AG04449 (cell line): Measurements from ENCODE around the gene RPL7A.
"Not testable (repeated sequence)": the region's sequence is repeated elsewhere in the genome, so short reads cannot be mapped to it uniquely, and the experiment has no call there.

Experiments
- CTCF ChIA-PET: fragments of 350-600 bp; formaldehyde crosslinking; extraction: SDS; loops from one replicate; lab custom pipeline; 2021; ENCODE audit warnings: antibody characterized with exemption; lab: Yijun Ruan, JAX
- POLR2A ChIA-PET: fragments of 400-600, 350-600 bp; formaldehyde crosslinking; extraction: SDS; loops from one replicate; lab custom pipeline; 2020; ENCODE audit warnings: antibody characterized with exemption, inconsistent platforms; lab: Yijun Ruan, JAX
- DNase-seq: peaks from one replicate; pipeline ENCODE4 v3.0.0-alpha.2; 2010; ENCODE audit warnings: low read depth, low spot score
- H3K4me3 ChIP-seq: 2 replicates; pipeline ENCODE4 v1.5.1; 2011; ENCODE audit warnings: low read depth, mild to moderate bottlenecking, control low read depth, low read length
- TF ChIP-seq, protein P1 (sequence below): IDR thresholded peaks from one replicate; pipeline ENCODE4 v1.5.1; 2011; ENCODE audit warnings: mild to moderate bottlenecking, moderate library complexity, low read length, control low read depth, inconsistent platforms; ENCODE audit not compliant: insufficient read depth; ENCODE audit errors: missing control alignments

The RPL7A gene

DNA sequence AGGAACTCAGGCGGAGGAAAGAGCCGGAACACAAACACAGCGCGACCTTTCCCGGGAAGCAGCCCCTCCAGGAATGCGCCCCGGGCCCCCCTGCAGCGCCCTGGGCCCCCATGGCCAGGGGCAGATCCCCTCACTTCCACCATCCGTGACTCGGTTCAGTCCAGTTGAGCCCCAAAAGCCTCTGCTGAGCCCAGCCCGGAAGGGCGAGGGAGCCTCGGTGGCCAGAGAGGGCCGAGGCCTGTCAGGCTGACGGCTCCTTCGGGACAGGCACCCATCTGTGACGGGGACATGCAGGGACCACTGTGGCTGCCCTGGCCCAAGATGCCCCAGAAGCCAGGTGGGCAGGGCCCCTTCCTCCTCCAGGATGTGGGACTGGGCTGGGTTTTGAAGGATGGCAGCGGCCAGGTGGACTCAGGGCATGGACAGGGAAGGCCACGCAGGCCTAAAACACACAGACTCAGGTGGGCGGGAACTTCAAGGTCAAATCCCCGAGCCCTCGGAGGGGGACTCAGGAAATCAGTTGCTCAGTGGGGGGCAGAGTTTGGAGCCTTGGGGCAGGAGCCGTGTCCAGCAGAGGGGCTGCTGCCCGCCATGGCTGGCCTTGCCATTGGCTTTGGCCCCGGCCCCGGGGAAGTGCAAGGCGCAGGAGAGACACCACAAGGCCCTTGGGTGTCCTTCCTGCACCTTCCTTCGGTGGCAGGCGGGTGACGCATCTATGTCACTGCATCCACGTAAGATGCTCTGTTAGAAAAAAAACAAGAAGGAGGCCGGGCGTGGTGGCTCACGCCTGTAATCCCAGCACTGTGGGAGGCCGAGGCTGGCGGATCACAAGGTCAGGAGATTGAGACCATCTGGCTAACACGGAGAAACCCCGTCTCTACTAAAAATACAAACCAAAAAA lies 43.3 kb upstream of the RPL7A start:
- POLR2A ChIA-PET: no interaction called here
- DNase-seq: no peak
- no peak overlapping the region for H3K4me3 ChIP-seq
- TF ChIP-seq, protein P1, sequence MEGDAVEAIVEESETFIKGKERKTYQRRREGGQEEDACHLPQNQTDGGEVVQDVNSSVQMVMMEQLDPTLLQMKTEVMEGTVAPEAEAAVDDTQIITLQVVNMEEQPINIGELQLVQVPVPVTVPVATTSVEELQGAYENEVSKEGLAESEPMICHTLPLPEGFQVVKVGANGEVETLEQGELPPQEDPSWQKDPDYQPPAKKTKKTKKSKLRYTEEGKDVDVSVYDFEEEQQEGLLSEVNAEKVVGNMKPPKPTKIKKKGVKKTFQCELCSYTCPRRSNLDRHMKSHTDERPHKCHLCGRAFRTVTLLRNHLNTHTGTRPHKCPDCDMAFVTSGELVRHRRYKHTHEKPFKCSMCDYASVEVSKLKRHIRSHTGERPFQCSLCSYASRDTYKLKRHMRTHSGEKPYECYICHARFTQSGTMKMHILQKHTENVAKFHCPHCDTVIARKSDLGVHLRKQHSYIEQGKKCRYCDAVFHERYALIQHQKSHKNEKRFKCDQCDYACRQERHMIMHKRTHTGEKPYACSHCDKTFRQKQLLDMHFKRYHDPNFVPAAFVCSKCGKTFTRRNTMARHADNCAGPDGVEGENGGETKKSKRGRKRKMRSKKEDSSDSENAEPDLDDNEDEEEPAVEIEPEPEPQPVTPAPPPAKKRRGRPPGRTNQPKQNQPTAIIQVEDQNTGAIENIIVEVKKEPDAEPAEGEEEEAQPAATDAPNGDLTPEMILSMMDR: no peak
- CTCF ChIA-PET: no interaction called here

DNA sequence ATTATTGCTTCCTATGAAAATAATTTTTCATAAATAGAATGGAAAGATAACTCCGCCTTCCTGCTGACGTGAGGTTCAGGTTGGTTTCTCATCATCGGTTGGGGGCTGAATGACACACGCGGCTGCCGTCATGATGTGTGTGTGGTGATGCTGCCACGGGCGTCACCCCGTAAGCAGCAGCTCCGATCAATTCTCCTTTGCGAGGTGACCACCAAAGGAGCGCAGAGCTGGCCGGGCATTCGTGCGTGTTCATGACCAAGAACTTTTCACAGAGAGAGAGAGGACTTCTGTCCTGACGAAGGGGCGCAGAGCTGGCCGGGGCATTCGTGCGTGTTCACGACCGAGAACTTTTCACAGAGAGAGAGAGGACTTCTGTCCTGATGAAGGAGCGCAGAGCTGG lies 42.3 kb upstream of the RPL7A start:
- CTCF ChIA-PET: no interaction called here
- TF ChIP-seq, protein P1: no peak
- POLR2A ChIA-PET: no interaction called here
- H3K4me3 ChIP-seq: no peak overlapping the region
- DNase-seq: no peak

DNA sequence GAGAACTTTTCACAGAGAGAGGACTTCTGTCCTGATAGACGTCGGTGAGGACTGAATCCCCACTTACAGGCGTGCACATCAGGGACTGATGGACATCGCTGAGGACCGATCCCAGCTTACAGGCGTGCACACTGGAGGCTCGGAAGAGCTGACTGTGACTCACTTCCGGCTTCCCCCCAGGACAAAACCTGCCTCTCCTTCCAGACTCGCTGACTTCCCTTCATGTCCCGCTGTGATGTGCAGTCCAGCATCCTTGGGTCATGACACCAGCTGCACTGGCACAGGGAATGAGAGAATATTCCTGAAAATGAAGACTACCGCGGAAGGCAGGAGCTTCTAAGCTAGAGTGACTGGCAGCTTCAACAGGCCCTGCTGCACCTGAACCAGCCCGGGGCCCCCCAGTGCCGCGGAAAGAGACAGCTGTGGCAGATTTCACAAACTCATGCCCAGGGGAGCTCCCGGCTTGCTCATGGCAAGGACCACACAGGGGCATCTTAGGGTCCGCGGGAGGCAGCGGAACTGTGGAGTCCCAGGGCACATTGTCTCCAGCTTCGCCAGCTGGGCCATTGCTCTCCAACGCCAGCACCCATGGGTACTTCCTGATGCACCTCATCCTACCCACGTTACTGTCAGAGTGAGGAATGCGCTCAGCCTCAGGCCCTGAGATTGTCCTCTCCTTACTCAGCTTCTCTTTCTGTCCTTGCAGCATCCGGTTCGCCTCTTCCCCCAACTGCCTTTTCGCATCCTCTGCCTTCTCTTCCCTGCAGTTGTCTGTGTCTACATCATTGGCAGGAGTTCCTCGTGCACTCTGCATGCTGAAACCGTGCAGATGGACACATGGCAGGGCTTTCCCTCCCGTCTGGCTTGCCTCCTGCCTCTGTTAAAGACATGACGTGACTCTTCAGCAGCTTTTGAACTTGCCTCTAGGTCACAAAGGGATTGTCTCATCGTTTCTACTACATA lies 41.5 kb upstream of the RPL7A start:
- CTCF ChIA-PET: interaction anchor here (0.7 to 1.4 kb wide), 2 partner anchors 59 to 114 kb away, joined by 3 to 4 read pairs; no protein-coding TSS in a partner anchor
- TF ChIP-seq, protein P1: no peak
- DNase-seq: no peak
- no peak overlapping the region for H3K4me3 ChIP-seq
- POLR2A ChIA-PET: no interaction called here

DNA sequence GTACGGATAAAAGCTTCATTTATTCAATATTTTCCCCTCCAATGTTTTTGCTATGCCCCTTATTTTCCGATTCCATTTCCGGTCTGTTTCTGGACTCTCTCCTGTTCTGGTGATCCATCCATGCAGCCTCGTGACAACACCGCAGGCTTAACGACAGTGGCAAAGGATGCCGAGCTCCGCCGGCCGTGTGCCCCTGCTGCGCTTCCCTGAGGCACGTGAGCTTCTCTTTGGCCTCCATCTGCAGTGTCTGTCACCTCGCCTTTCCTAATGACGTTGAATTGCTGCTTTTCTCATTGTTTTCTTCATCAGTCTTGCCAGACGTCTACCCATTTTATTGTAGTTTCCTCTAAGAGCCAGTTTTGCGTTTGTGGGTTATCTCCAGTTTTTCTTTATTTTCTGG lies 40.7 kb upstream of the RPL7A start:
- ChIA-PET POLR2A (no interaction called here), CTCF (interaction anchor here (0.7 to 1.4 kb wide), 2 partner anchors 59 to 115 kb away, joined by 3 to 4 read pairs; no protein-coding TSS in a partner anchor)
- no peak for DNase-seq
- TF ChIP-seq, protein P1: no peak
- no peak overlapping the region for H3K4me3 ChIP-seq

DNA sequence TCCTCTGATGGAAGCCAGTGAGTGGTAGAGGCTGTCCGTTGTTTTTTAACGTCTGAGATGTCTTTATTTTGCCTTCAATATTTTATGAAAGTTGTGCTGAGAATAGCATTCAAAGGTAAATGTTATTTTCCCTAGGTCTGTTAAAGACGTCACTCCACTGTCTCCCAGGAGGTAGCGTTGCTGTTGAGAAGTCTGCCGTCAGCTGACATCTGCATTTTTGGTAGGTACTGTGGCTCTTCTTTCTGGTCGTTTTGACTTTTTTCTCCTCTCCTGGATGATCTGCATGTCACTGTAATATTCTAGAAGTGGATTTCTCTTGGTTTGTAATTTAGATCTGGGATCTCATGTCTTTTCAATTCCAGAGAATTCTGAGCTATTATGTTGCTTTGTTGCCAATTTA lies 38.4 kb upstream of the RPL7A start:
- H3K4me3 ChIP-seq: no peak overlapping the region
- ChIA-PET CTCF (no interaction called here), POLR2A (no interaction called here)
- TF ChIP-seq, protein P1: no peak
- no peak for DNase-seq

DNA sequence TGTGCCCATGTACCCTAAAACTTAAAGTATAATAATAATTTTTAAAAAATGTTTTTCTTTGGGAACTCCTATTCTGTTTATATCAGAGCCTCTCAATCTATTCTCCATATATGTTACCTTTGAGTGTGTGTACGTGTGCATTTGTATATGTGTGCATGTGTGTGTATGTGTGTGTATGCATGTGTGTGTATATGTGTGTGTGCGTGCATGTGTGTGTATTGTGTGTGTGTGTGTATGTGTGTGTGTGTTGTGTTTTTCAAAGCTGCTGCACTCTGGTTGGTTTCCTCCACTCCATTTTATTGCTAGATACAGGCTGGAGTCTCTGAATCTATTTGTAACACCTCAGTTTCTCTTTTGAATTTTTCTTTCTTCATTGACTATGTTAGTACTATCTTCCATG lies 32.0 kb upstream of the RPL7A start:
- CTCF ChIA-PET: no interaction called here
- no peak overlapping the region for H3K4me3 ChIP-seq
- no peak for DNase-seq
- TF ChIP-seq, protein P1: no peak
- POLR2A ChIA-PET: no interaction called here

DNA sequence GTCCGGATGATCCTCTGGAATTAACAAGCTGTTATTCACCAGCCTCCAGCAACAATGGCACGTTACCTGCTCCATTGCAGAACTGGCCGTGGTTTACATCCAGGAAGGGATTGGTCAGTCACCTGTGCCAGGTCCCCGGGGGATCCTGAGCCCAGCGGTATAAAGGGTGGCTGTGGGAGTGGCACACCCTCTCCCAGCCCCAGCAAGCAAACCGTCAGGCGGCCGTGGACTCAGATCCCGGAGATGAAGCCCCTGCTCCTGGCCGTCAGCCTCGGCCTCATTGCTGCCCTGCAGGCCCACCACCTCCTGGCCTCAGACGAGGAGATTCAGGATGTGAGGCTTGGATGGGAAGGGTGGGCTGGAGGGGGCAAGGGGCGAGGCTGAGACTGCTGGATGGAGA lies 30.5 kb upstream of the RPL7A start:
- CTCF ChIA-PET, POLR2A ChIA-PET, H3K4me3 ChIP-seq, DNase-seq: not testable (repeated sequence)
